Muscle layer of duodenum (tissue), 2 donors: Measurements from ENCODE around the gene RTN4R.
"Not testable (repeated sequence)": the region's sequence is repeated elsewhere in the genome, so short reads cannot be mapped to it uniquely, and the experiment has no call there.

ENCODE experiments used
- H3K27ac ChIP-seq: one replicate; pipeline ENCODE4 v1.7.0; 2013; ENCODE audit warnings: mild to moderate bottlenecking, low read length
- H3K27me3 ChIP-seq: one replicate; pipeline ENCODE4 v1.7.0; 2013; ENCODE audit warnings: low read depth, mild to moderate bottlenecking, control low read depth, low read length
- H3K36me3 ChIP-seq, 2 donors: one replicate each; pipeline ENCODE4 v1.7.0; 2013; ENCODE audit warnings: low read length in 2 of 2, control low read depth in 1 of 2, mild to moderate bottlenecking in 1 of 2; ENCODE audit not compliant: insufficient read depth in 2 of 2, control insufficient read depth in 1 of 2
- H3K4me1 ChIP-seq, 2 donors: one replicate each; pipeline ENCODE4 v1.7.0; 2013; ENCODE audit warnings: low read length in 2 of 2, mild to moderate bottlenecking in 2 of 2, control low read depth in 1 of 2, moderate library complexity in 1 of 2; ENCODE audit not compliant: insufficient read depth in 2 of 2, control insufficient read depth in 1 of 2
- H3K4me3 ChIP-seq, 2 donors: one replicate each; pipeline ENCODE4 v1.7.0; 2013; ENCODE audit warnings: low read length in 2 of 2, low read depth in 1 of 2, mild to moderate bottlenecking in 1 of 2
- H3K9me3 ChIP-seq, 2 donors: one replicate each; pipeline ENCODE4 v1.7.0; 2013; ENCODE audit warnings: low read length in 2 of 2, control low read depth in 1 of 2, mild to moderate bottlenecking in 1 of 2; ENCODE audit not compliant: control insufficient read depth in 1 of 2
- donor health status: healthy.

The RTN4R gene

DNA sequence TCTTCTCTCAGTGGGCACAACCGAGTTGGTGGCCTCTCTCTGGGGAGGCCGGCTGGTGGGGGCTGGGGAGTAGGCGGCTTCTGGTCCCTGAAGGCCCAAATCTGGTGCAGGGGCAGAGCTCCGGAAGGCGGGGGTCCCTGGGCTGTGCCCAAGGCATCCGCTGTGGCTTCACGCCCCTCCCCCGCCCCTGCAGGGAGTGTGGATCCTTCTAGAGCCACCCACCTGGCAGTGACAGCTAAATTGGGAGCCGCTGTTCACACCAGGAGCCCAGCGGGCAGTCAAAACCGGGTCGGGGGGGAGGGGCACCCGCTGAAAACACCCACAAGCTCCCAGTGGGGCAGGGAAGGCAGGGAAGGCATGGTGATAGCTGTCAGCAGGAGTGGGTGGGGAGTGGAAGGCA, 4.6 kb upstream of the RTN4R start:
- Histone ChIP-seq H3K4me1 (peaks cover 0 to 4% of the 10 kb centered on the region in 2 donors), H3K27ac (no peak overlapping the region), H3K36me3 (no peaks in the 10 kb centered on the region), H3K27me3 (no peaks in the 10 kb centered on the region), H3K9me3 (no peaks in the 10 kb centered on the region), H3K4me3 (no peak overlapping the region)

DNA sequence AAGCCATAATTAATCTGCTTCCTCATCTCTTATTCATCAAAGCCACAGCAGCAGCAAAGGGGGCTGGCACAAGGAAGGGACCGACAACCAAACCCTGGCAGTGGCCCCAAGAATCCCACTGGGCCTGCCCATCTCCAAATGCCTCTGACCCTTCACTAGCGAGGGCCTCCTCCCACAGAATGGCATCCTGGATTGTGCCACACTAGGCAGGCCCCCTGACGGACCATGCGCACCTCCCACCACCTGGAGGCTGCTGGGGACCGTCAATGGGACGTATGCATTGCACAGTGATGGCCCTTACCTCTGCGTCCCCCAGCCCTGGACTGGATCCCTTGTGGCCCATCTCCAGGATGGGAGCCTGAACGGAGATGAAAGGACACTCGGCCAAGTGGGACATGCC, 4.1 kb upstream of the RTN4R start:
- H3K27ac ChIP-seq, result no peak overlapping the region
- H3K4me1 ChIP-seq, result peaks cover 0 to 9% of the 10 kb centered on the region in 2 donors
- H3K9me3 ChIP-seq, result no peaks in the 10 kb centered on the region
- H3K36me3 ChIP-seq, result no peaks in the 10 kb centered on the region
- H3K27me3 ChIP-seq, result peaks cover 2% of the 10 kb centered on the region
- no peak overlapping the region for H3K4me3 ChIP-seq

DNA sequence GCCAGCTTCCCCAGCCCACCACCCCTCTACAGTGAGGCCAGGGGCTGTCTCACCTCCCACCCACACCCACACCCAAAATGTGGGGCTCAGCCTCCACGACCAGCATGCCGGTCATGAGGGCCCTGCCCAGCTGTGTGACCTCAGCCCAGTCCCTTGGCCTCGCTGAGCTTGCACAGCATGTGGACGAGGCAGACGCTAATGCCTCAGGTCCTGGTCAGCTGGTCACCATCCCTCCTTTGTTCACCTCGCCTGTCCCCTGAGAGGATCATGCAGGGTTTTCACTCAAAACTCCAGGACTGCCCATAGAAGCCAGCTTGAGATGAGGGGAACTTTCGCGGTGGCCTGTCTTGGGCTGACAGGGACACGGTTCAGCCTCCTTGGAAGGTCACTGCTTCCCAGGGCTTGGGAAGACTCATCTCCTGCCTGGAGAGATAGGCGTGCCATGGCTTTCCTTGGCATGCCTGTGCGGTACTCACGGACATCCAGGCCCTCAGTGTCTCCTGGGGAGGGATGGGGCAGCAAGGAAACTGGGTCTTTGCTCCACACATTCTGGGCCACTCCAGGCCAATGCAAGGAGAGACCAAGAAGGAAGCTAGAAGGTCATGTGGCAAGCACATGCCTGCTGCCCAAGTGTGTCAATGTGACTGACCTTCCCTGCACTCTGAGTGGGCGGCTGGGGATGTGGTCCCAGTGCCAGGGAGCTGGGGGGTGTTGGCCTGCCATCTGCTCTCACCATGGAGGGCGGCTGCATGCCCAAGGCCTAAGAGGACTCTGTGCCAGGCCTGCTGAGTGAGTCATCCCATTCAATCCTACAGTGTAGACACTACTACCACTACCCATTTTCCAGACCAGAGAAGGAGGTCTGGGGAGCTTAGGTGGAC, 3.2 kb upstream of the RTN4R start:
- H3K4me1 ChIP-seq, result peaks cover 0 to 10% of the 10 kb centered on the region in 2 donors
- no peaks in the 10 kb centered on the region for H3K9me3 ChIP-seq
- no peaks in the 10 kb centered on the region for H3K36me3 ChIP-seq
- no peak overlapping the region for H3K27ac ChIP-seq
- no peak overlapping the region for H3K4me3 ChIP-seq
- H3K27me3 ChIP-seq, result peaks cover 4% of the 10 kb centered on the region

DNA sequence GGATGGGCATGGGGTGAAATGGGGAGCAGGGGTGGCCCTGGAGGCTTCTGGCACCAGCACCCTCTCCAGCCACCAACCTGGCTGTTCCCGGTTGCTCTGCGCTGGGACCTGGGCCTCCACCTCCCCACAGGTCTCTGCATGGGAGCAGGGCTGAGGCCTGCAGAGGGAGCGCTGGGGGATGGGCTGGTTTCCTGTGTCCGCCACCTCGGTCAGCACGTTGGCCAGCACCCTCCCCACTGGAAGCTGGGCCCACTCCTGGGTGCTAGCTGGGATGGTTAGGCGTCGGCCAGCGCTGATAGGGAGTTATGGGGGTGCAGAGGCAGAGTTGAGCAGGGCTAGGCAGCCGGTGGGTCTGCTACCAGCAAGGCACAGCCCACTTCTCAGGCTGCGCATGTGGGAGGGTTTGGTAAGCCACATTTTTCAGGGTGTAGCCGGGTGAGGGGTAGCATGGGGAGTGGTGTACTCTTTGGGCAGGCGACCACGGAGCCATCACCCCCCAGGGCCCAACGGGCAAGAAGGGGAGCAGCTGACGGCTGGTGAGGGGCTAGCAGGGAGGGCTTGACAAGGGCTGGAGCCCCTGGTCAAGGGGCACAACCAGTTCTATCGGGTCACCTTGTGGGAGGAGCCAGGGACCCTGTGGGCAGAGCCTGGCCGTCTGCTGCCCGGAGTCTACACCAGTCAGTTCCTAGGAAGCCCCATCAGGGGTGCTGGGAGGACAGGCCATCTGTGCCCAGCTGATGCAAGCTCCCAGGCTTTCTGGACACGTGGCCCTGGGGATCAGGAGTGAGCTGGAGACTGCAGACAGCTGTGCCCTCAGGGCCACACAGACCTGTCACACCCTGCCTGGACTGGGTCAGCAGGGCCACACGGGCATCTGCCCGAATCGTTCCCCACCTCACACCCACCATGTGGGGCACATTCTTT, 2.3 kb upstream of the RTN4R start:
- H3K36me3 ChIP-seq, H3K4me1 ChIP-seq, H3K9me3 ChIP-seq, H3K27ac ChIP-seq, H3K27me3 ChIP-seq, H3K4me3 ChIP-seq: not testable (repeated sequence)

DNA sequence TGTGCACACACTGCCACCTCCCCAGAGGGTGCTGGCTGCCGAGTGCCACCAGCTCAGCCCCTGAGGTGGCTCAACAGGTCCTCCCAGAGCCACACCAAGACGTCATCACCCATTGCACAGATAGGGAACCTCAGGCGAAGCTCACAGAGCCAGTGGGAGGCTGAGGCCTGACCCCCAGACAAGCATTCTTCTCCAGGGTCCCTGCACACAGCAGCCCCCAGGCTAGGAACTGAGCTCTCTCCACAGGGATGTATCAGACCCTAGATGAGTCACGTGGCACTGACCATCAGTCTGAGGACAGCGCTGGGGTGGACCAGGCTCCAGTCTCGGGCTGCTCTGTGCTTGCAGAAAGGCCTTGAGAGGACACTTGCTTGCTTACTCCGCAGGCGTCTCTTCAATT, 1.6 kb upstream of the RTN4R start:
- not testable (repeated sequence) for H3K4me3 ChIP-seq, H3K4me1 ChIP-seq, H3K27me3 ChIP-seq

DNA sequence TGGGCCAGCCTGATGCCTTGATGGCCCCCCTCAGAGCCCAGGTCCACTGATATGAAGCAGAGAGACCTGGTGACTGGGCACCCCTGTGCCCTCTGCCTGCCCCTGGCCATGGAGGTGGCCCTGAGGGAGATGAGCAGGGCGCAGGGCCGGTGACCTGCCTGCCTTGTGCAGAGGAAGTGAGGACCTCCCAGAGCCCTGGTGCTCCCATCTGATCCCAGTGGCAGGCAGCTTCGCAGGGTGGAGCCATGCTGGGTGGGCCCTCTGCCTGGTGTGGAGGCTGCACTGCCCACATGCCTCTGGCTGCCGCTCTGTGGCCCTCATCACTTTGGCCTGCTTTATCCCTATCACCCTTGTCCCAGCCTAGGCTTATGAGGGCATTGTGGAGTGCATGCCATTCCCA, 1.1 kb upstream of the RTN4R start:
- not testable (repeated sequence) for H3K4me3 ChIP-seq, H3K27ac ChIP-seq, H3K36me3 ChIP-seq, H3K9me3 ChIP-seq, H3K4me1 ChIP-seq, H3K27me3 ChIP-seq

More for the DNA sequence above, 1.6 kb upstream of the RTN4R start:
- not testable (repeated sequence) for H3K36me3 ChIP-seq, H3K9me3 ChIP-seq, H3K27ac ChIP-seq

DNA sequence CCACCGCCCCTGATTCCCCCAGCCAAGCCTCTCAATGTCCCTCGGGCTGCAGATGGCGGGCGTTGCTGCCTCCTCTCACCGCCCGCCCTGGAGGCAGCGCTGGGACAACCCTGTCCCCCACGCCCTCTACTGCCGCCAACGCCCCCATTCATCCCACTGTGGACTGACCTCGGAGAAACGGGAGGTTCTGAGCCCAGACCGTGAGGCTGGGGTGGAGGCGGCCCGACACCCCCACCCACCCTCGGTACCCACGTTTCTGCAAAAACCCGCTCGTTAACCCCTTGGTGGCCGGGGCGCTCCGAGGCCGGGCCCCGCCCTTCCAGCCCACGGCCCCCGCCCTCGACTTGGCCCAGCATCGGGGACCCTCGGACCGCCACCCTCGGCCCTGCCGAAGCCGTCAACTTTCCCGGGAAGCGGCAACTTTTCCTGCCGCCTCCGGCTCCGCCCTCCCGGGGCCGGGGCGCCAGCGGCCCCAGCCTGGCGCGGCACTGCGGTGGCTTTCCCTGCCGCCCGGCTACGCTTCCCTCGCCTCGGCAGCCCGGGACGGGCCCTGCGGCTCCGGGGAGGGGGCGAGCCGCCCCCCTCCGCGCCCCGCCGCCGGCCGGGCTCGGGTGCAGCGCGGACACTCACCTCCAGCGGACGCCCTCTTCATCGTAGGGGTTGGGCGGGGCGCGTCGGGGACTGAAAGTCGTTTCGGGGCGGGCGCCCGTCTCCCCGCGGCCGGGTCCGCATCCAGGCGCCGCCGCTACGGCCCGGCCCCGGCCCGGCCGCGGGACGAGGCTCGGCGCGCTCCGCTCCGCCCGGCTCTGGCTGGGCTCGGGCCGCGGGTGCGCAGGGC, 458 bp downstream of the RTN4R start:
- no peaks in the 10 kb centered on the region for H3K36me3 ChIP-seq
- peak overlapping the region in 1 of 2 donors; percentile 49 for H3K4me3 ChIP-seq
- H3K9me3 ChIP-seq, result no peaks in the 10 kb centered on the region
- peaks cover 0 to 10% of the 10 kb centered on the region in 2 donors for H3K4me1 ChIP-seq
- no peak overlapping the region for H3K27ac ChIP-seq
- peaks cover 4% of the 10 kb centered on the region for H3K27me3 ChIP-seq

DNA sequence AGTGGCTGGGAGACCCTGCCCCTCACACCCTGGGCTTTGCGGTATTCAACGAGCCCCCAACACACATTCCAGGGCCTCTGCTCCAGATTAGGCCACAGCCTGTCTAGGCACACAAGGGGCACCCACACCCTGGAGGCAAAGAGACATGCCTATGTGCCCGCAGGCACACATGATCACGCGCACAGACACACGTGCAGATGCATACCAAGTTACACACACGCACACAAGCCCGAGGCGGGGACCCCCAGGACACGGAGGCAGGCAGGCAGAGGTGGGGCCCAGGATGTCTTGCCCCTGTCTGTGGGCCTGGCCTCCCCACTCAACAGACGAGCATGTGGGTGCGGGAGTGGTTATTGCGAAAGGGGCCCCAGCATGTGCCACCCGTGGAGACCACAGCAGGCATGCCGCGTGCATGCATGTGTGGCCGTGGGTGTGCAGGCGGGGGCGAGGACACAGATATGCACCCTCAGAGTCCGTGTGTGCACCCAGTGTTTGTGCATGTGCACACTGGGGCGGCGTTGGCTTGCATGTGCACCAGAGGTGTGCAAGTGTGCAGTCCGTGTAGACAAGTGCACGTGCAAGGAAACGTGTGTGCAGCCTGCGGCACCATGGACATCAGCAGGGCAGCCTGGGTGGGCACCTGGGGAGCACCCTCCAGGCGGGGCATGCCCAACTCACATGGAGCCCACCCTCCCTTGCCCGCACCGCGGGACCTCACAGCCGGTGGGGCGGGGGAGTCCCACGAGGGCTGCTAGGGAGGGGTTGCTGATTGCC, 1.3 kb downstream of the RTN4R start:
- H3K4me1 ChIP-seq, H3K9me3 ChIP-seq, H3K27ac ChIP-seq, H3K36me3 ChIP-seq, H3K27me3 ChIP-seq: not testable (repeated sequence)
- H3K4me3 ChIP-seq, result peak overlapping the region in 1 of 2 donors; percentile 49

DNA sequence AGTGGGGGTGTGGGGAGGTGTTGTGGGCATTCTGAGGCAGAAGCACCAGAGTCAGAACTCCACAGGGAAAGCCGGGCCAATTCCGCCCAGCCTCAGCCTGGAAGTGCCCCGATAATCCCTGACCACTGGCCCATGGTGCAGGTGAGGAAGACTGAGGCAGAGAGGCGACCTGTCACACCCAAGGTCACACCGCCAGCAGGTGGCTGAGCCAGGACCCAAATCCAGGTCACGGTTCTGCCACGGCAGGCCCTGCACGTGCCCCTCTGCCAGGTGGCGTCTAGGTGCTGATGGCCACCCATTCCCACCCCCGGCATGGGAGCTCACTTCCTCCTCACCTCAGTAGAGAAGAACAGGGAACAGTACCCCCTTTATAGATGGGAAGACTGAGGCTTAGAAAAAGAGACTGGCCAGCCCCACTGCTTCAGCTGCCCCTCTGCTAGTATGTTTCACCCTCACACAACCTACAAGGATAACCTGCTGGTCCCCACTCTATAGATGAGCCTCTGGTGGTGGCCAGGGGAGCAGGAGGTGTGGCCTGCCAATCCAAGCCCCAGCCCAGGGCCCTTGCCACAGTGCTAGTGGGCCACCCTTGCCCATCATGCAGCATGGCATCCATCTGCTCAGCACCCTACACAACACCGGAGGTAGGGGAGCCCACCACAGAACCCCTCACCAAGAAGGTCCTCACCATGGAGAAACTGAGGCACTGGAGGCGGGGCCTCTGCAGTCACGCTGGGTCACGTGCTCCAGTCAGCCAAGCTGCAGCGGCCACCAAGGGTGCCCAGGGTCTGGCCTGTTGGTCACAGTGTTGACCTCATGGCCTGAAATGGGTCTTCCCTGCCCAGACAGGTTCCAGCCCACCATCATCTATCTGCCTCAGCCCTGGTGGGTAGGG, 2.1 kb downstream of the RTN4R start:
- H3K27me3 ChIP-seq, H3K4me1 ChIP-seq, H3K4me3 ChIP-seq, H3K9me3 ChIP-seq, H3K27ac ChIP-seq, H3K36me3 ChIP-seq: not testable (repeated sequence)
